WTC11 (cell line): Measurements from ENCODE around the gene PIWIL1. TPM values are rescaled to one million over a fixed set of nuclear protein-coding genes. Genes with fewer than 3 reads are reported as not detected.

Source experiments
- AFF4 ChIP-seq: sonication (generic); formaldehyde crosslinking; IDR thresholded peaks from 2 replicates; pipeline ENCODE4 v1.8.1; 2023; ENCODE audit warnings: mild to moderate bottlenecking, missing genetic modification reagents, borderline replicate concordance
- AR ChIP-seq: fragments of 250-450 bp; sonication (Bioruptor Pico); IDR thresholded peaks from 2 replicates; pipeline ENCODE4 v1.9.0; 2021; ENCODE audit warnings: mild to moderate bottlenecking
- ATF1 ChIP-seq: sonication (generic); formaldehyde crosslinking; IDR thresholded peaks from 2 replicates; pipeline ENCODE4 v1.8.1; 2023; ENCODE audit warnings: mild to moderate bottlenecking, moderate library complexity, missing genetic modification reagents
- FOXK1 ChIP-seq: sonication (generic); formaldehyde crosslinking; IDR thresholded peaks from 2 replicates; pipeline ENCODE4 v1.8.0; 2022; ENCODE audit warnings: mild to moderate bottlenecking, moderate library complexity, missing genetic modification reagents
- MLX ChIP-seq: sonication (generic); formaldehyde crosslinking; IDR thresholded peaks from 2 replicates; pipeline ENCODE4 v1.8.1; 2023; ENCODE audit warnings: mild to moderate bottlenecking, missing genetic modification reagents, moderate library complexity
- OVOL2 ChIP-seq: fragments of 250-450 bp; sonication (Bioruptor Pico); IDR thresholded peaks from 2 replicates; pipeline ENCODE4 v1.9.0; 2021; ENCODE audit warnings: mild to moderate bottlenecking, borderline replicate concordance
- TCF7 ChIP-seq: sonication (generic); formaldehyde crosslinking; IDR thresholded peaks from 2 replicates; pipeline ENCODE4 v1.8.0; 2022; ENCODE audit warnings: mild to moderate bottlenecking, low read depth, missing genetic modification reagents, moderate library complexity
- ZBTB43 ChIP-seq: sonication (generic); formaldehyde crosslinking; IDR thresholded peaks from 2 replicates; pipeline ENCODE4 v1.8.1; 2023; ENCODE audit warnings: mild to moderate bottlenecking, missing genetic modification reagents
- ZNF121 ChIP-seq: sonication (generic); formaldehyde crosslinking; IDR thresholded peaks from 2 replicates; pipeline ENCODE4 v1.8.0; 2023; ENCODE audit warnings: missing genetic modification reagents
- ZNF232 ChIP-seq: sonication (generic); formaldehyde crosslinking; IDR thresholded peaks from 2 replicates; pipeline ENCODE4 v1.8.0; 2022; ENCODE audit warnings: mild to moderate bottlenecking, missing genetic modification reagents
- ZNF396 ChIP-seq: fragments of 250-450 bp; sonication (Bioruptor Pico); IDR thresholded peaks from 2 replicates; pipeline ENCODE4 v1.8.0; 2021; ENCODE audit warnings: mild to moderate bottlenecking, moderate library complexity, borderline replicate concordance
- ZNF425 ChIP-seq: fragments of 250-450 bp; sonication (Bioruptor Pico); conservative IDR thresholded peaks from 2 replicates; pipeline ENCODE4 v1.9.0; 2021; ENCODE audit warnings: mild to moderate bottlenecking
- ZNF512 ChIP-seq: sonication (generic); formaldehyde crosslinking; IDR thresholded peaks from 2 replicates; pipeline ENCODE4 v1.8.1; 2022; ENCODE audit warnings: missing genetic modification reagents, borderline replicate concordance
- total RNA-seq: library from RNA; stranded (reverse); gene quantifications from 3 replicates; pipeline ENCODE4 v1.2.3, GENCODE V29; 2021

Gene PIWIL1
- total RNA-seq, 1 experiment from 2014 or later: not detected

- TF ChIP-seq ZNF425 (CRISPR knock-in tag) (no peak), AR (CRISPR knock-in tag) (no peak), MLX (CRISPR knock-in tag) (no peak), TCF7 (CRISPR knock-in tag) (no peak), OVOL2 (CRISPR knock-in tag) (no peak), AFF4 (CRISPR knock-in tag) (no peak), ZNF396 (CRISPR knock-in tag) (no peak), ZNF232 (CRISPR knock-in tag) (no peak), ZNF121 (CRISPR knock-in tag) (no peak), FOXK1 (CRISPR knock-in tag) (no peak), ZBTB43 (CRISPR knock-in tag) (no peak), ATF1 (CRISPR knock-in tag) (no peak), ZNF512 (CRISPR knock-in tag) (no peak)
Measured at GRCh38 chr12:130374083-130374482, 36.4 kb downstream of the PIWIL1 start (continued).
